Prostate gland (tissue), 2 donors: ENCODE data around the gene BNIP5.

Source experiments
- POLR2AphosphoS5 ChIP-seq: sonication (generic); formaldehyde crosslinking; IDR thresholded peaks from one replicate; pipeline ENCODE4 v1.6.1; 2017; ENCODE audit warnings: antibody characterized with exemption
- TF ChIP-seq, protein P1 (sequence below), 4 experiments: fragments of 200-600 bp in 2 of 4; fragments of 450-650 bp in 2 of 4; sonication (generic) in 2 of 4; IDR thresholded peaks; 1 replicate in 3 of 4; 2 replicates in 1 of 4; pipeline ENCODE4 v1.5.1; 2016 to 2019; ENCODE audit warnings: antibody characterized with exemption in 4 of 4, mild to moderate bottlenecking in 2 of 4, moderate library complexity in 2 of 4

- TF ChIP-seq, protein P1, sequence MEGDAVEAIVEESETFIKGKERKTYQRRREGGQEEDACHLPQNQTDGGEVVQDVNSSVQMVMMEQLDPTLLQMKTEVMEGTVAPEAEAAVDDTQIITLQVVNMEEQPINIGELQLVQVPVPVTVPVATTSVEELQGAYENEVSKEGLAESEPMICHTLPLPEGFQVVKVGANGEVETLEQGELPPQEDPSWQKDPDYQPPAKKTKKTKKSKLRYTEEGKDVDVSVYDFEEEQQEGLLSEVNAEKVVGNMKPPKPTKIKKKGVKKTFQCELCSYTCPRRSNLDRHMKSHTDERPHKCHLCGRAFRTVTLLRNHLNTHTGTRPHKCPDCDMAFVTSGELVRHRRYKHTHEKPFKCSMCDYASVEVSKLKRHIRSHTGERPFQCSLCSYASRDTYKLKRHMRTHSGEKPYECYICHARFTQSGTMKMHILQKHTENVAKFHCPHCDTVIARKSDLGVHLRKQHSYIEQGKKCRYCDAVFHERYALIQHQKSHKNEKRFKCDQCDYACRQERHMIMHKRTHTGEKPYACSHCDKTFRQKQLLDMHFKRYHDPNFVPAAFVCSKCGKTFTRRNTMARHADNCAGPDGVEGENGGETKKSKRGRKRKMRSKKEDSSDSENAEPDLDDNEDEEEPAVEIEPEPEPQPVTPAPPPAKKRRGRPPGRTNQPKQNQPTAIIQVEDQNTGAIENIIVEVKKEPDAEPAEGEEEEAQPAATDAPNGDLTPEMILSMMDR (IDR thresholded peaks at IDR 0.05), result no peak
- TF ChIP-seq POLR2AphosphoS5, result no peak
Measured at GRCh38 chr6:36336208-36336710, 429 bp downstream of the BNIP5 start.
